COR-L47 (cell line): ENCODE results near the gene CWC27.

ENCODE experiments used
- DNase-seq: peaks from one replicate; lab custom pipeline; 2025; lab: John Stamatoyannopoulos, UW

Gene CWC27, protein sequence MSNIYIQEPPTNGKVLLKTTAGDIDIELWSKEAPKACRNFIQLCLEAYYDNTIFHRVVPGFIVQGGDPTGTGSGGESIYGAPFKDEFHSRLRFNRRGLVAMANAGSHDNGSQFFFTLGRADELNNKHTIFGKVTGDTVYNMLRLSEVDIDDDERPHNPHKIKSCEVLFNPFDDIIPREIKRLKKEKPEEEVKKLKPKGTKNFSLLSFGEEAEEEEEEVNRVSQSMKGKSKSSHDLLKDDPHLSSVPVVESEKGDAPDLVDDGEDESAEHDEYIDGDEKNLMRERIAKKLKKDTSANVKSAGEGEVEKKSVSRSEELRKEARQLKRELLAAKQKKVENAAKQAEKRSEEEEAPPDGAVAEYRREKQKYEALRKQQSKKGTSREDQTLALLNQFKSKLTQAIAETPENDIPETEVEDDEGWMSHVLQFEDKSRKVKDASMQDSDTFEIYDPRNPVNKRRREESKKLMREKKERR

GRCh38 chr5:64768358-64769312 lies at the start of gene CWC27, which contains the start of gene SREK1IP1:
Gene CWC27, plus strand, starts transcription at chr5:64768930. Its CDS starts 217 bp downstream, at chr5:64769147.
Gene SREK1IP1, minus strand, starts transcription at chr5:64768691. Its CDS starts 174 bp downstream, at chr5:64768517.
- peak; percentile 87 for DNase-seq

- no peak for DNase-seq
Observed at GRCh38 chr5:64722588-64722987, 46.1 kb upstream of the CWC27 start.

- DNase-seq: no peak
Observed at GRCh38 chr5:64727150-64727549, 41.6 kb upstream of the CWC27 start.

DNA sequence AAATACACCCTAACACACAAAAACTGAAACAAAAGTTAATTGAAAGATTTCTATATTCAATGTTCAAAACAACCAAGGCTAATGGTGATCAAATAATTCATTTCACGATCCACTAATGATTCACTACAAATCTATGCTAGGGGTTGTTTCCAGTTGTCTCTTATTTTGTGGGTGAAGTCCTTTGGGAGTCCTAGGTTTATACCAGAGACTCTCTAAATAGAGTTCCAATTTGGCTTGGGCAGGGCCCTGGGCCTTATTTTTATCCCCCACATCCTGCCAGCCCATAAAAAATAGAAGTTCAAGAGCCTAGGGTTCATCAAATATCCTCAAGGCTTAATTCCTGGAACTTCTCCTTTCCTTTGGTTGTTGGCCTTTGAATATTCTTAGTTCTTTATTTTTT lies 26.3 kb upstream of the CWC27 start:
- no peak for DNase-seq

DNA sequence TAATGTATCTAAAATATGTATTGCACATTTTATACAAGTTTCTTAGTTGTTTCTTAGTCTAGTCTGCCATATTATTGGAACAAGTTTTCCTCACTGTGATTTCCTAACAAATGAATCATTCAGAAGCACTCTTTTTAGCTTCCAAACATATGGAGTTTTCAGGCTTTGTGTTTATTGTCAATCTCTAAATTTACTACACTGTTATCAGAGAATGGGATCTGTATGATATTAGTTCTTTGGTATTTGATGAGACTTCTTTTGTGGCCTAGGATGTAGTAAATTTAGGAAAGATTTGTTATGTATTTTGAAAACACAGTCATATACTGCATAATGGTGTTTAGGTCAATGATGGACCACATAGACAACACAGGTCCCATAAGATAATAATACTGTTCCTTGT lies 25.9 kb upstream of the CWC27 start:
- DNase-seq: no peak

DNA sequence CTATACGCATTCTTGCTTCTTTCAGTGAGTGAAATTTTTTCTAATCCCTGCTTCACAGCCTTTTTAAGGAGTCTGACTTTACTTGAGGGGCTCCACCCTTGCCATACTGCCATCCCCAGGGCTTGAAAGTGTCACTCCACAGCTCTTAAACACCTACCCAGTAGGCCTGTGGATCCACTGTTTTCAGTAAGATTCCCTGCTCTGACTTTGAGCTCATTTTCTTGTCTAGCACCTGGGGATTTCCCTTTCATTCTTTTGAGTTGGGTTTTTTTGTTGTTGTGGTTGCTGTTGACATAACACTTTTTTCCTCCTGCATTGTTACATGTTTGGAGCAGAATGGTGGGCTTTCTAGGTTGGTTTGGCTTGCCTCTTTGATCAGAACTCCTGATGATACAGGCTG lies 23.8 kb upstream of the CWC27 start:
- DNase-seq: no peak

DNA sequence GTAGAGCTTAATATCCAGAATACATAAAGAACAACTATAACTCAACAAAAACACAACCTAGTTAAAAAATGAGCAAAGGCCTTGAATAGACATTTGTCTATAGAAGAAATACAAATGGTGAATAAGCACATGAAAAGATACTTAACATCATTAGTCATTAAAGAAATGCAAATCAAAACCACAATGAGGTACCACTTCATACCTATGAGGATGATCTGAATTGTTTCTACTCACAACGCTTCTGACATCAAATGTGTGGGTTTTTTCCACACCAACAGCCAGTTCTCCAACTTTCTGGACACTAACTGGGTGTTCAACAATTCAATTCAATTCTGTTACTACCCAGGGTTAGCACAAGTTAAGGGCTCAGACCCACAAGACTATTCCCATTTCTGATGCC lies 22.3 kb upstream of the CWC27 start:
- no peak for DNase-seq

- DNase-seq: no peak
Observed at GRCh38 chr5:64749385-64749784, 19.3 kb upstream of the CWC27 start.

- no peak for DNase-seq
Observed at GRCh38 chr5:64754066-64754465, 14.7 kb upstream of the CWC27 start.

DNA sequence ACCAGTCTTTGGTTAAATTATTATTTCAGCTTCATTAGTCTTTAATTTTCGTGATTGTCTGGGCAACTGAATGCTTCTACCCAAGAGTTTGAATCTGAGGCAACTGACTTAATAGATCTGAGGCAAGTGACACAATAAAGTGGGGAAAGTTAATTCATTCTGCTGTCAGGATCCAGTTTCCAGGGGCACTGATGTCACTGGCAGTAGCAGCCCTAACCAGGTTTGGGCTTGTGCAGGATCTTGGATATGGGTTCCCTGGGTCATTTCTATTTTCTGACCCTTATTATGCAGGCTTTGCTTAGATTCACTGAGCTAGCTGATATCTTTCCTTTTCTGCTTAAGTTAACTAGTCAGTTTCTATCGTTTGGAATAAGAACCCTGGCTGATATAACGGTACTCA lies 9.8 kb upstream of the CWC27 start:
- DNase-seq: no peak

DNA sequence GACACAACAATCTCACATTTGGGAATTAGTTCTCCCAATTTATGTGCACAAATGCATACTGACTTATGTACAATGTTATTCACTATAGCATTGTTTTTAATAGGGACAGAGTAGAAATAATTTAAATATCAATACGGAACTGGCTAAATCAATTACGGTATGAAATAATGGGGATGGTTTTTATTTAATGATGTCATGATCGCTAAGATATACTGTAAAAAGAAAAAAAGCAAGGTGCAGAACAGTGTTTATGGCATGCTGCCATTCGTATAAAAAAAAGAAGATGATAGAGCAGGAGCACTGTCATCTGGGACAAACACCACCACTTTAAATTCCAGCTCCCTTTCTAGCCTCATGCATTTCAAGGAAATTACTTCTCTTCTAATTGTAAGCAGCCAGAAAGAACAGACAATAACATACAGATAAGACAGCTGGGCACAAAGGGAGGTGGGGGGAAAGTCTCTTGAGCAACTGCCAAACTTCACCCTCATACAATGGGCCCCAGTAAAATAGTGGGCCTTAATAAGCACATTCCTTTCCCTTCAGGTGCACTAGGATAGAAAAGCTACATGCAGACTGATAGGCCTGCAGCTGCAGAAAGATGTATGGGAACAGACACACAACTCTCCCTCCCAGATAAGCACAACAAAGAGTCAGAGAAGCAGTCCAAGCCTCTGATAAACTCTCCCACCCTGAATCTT lies 8.6 kb upstream of the CWC27 start:
- DNase-seq: no peak

DNA sequence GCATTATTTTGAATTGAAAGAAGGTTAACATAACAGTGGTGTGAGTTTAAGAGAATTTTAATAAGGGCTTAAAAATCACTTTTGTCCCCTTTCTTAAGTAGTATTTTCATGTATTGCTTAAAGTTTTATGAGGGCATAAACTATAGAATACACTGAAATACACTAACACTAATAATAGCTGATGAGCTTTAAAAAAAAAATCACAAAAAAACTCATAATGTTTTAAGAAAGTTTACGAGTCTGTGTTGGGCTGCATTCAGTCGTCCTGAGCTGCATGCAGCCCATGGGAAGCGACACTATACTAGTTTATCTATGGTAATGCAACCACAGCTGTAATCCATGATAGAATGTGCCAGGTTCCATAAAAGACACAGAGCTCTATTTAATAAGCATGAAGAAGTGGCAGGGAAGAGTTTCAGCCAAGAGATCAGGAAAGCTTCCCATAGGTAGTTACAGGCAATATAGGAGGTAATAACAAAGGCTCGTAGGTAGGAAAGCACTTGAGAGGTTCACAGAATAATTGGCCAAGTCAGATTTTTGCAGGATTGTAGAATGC lies 4.7 kb upstream of the CWC27 start:
- no peak for DNase-seq

DNA sequence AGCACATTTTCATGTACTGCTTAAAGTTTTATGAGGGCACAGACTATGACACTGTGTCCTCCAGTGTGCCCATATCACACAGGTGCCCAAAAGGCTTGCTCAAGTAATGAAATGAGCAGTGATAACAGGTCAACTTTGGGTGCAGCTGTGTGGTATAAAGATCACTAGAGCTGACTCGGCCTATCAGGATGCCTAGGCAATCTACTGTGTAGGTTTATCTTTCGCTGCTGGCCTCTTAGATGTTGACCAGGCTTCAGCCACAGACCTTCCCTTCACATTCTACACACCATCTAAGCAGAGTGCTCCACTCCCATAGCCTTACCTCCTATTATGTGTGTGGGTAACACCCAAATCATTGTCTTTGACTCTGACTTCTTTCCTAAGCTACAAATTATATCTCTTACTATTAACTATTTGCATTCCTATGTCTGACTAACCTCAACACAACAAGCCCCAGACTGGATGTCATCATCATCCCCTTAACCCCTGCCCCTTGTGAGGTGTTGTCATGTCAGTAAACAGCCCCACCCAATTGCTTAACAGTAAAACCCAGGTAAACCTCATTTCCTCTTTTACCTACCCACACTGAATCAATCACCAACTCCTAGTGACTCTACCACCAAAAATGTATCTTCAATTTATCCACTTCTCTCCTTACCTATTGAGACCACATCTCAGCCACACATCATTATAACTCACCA lies 2.8 kb upstream of the CWC27 start:
- no peak for DNase-seq

DNA sequence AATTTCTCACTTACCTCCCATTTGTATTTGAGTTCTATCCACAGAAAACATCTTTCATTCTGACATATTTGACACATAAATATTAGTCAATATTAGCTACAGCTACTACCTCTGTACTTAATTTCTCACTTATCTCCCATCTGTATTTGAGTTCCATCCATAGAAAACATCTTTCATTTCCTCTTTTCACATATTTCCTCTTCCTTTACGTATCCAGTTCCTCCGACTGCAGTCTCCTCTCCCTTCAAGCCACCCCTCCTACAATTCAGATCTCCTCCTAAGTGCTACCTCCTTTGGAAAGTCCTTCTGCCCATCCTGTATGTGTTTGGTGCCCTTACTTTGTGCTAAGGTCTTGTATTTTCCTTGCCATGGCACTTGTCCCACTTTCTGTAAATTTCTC lies 1.8 kb upstream of the CWC27 start:
- DNase-seq: no peak

GRCh38 chr5:64767959-64768357 lies 772 bp upstream of the CWC27 start:
- DNase-seq: no peak

GRCh38 chr5:64769855-64770254 lies 1.1 kb downstream of the CWC27 start:
- DNase-seq: no peak

- DNase-seq: no peak
Observed at GRCh38 chr5:64771736-64772135, 3.0 kb downstream of the CWC27 start.

GRCh38 chr5:64773533-64773932 lies 4.8 kb downstream of the CWC27 start:
- DNase-seq: no peak

DNA sequence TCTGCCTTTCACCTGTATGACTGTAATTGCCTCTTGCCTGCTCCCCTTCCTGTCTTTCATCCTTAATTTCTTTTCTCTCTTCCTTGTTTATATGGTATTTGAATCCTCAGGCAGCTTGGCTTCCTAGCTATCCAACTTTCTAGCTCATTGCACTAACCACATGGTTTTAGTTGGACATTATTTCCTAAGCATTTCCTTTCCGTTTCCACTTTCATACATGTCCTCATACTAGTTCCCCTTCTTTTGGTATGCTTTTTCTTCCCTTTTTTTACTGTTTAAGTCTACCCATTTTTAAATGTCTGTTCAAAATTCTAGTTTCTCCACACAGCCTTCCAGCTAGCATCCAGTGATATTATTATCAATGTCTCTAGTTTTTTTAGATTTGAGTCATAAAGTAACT lies 6.6 kb downstream of the CWC27 start:
- no peak for DNase-seq

DNA sequence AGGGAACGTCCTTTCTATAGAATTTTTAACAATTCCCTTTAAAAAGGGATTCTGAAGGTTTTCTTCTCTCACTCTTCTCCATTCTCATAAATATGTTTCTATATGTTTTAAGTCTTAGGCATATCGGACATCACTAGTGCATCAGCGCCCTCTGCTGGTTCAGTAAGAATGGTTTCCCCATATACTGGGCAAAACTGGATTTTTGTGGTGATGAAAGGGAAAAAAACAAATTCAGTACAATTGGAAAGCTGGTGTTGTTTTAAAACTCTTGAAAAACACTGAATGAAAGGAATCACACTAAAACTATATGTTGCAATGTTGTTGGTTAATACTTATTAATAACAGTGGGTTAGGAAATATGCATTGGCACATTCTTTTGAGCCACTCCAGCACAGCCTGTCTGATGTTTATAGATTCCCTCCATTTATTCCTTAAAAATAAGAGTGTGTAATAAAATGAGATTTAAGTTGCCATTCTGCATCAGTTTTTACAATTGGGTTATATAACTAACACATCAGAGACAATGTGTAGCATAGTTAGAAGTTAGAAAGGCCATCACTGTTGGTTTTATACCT lies 15.8 kb downstream of the CWC27 start:
- peak; percentile 63 for DNase-seq

GRCh38 chr5:64786372-64786771 lies 17.6 kb downstream of the CWC27 start:
- DNase-seq: no peak
